ENCODE data around the gene IGSF6. TPM values are rescaled to one million over a fixed set of nuclear protein-coding genes. Genes with fewer than 3 reads are reported as not detected.

Gene IGSF6
- total RNA-seq, 2 experiments from 2014 or later: 0.28 to 0.30 TPM

DNA sequence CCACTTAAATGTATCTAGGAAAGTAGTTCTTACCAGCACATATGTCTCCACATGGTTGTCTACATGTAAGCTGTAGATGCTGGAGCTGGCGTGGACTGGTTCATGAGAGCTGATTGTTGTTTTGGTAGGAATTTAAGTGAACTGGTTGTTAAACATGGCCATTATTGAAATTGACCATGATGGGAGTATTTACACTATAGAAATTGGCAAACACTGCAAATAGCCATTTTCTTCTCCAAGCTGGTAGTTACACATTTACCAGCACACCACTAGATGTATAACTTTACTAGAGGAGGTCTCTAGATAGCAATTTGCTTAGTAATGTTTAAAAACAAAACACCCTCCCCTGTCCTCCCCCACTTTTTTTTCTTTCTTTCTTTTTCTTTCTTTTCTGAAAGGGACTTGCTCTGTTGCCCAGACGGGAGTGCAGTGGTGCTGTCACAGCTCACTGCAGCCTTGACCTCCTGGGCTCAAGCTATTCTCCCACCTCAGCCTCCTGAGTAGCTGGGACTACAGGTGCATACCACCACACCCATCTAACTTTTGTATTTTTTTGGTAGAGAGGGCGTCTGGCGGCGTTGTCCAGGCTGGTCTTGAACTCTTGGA lies 24.2 kb downstream of the IGSF6 start:
- BruUV-seq (replicated peaks): no TSS peak
- Histone ChIP-seq H2AFZ (ENCODE audit: low read length) (no peak overlapping the region), H3K4me3 (ENCODE audit: low read depth, low read length, poor library complexity, severe bottlenecking) (no peak overlapping the region), H3K27ac (ENCODE audit: low read depth, low read length, poor library complexity, severe bottlenecking) (no peak overlapping the region), H3K4me2 (ENCODE audit: low read length) (no peak overlapping the region), H4K20me1 (ENCODE audit: insufficient read depth, low read length) (no peaks in the 10 kb centered on the region), H3K9me3 (ENCODE audit: low read length) (peaks cover 12% of the 10 kb centered on the region), H3K36me3 (ENCODE audit: insufficient read depth, low read length) (peaks cover 75% of the 10 kb centered on the region), H3K9me2 (ENCODE audit: insufficient read depth, low read length) (no peaks in the 10 kb centered on the region), H3K4me1 (ENCODE audit: insufficient read depth, low read length, poor library complexity, severe bottlenecking) (peaks cover 9% of the 10 kb centered on the region), H3K79me2 (ENCODE audit: insufficient read depth, low read depth, low read length) (no peaks in the 10 kb centered on the region)
- intact Hi-C loops (cut with micrococcal nuclease; ENCODE audit: unreplicated experiment): no loop called here
- DNase-seq (ENCODE audit: low spot score): no peak
- ChIA-PET POLR2A (no interaction called here), CTCF (ENCODE audit: unreplicated experiment) (no interaction called here)
- no peak for TF ChIP-seq EZH2phosphoT487 (IDR thresholded peaks at IDR 0.05; ENCODE audit: borderline replicate concordance, low read depth, low read length)
- TF ChIP-seq, protein P1, sequence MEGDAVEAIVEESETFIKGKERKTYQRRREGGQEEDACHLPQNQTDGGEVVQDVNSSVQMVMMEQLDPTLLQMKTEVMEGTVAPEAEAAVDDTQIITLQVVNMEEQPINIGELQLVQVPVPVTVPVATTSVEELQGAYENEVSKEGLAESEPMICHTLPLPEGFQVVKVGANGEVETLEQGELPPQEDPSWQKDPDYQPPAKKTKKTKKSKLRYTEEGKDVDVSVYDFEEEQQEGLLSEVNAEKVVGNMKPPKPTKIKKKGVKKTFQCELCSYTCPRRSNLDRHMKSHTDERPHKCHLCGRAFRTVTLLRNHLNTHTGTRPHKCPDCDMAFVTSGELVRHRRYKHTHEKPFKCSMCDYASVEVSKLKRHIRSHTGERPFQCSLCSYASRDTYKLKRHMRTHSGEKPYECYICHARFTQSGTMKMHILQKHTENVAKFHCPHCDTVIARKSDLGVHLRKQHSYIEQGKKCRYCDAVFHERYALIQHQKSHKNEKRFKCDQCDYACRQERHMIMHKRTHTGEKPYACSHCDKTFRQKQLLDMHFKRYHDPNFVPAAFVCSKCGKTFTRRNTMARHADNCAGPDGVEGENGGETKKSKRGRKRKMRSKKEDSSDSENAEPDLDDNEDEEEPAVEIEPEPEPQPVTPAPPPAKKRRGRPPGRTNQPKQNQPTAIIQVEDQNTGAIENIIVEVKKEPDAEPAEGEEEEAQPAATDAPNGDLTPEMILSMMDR (conservative IDR thresholded peaks at IDR 0.05; ENCODE audit: low read length): no peak

DNA sequence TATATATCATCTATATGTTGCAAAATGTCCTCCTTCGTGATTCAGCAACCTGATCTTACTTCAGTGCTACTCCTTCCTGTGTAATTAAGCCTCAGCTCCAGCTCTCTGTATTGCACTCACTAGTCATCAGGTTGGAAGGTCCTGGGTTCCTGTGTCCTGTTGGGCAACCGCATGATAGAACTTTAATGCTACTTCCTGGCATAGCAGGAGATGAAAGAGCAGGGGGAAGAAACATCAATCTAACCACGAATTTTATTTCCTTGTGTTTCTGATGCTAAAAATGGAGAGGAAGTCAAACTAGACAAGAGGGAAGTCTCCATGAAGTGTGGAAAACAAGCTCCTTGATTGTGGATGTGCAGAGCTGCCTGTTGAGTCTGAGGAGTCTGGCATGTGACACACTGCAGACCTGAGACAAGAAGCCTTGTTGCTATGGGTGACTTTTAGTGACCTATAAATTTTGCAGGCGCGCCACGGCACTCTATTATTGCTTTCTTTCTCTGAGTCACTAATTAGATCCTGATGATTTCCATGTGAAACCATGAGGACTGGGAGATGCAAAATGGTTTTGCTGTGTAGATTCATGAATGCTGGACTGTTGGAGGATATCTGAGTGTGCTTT lies 25.6 kb downstream of the IGSF6 start:
- TF ChIP-seq, protein P1 (conservative IDR thresholded peaks at IDR 0.05; ENCODE audit: low read length): no peak
- TF ChIP-seq EZH2phosphoT487 (IDR thresholded peaks at IDR 0.05; ENCODE audit: borderline replicate concordance, low read depth, low read length): no peak
- H4K20me1 ChIP-seq (ENCODE audit: insufficient read depth, low read length): no peaks in the 10 kb centered on the region
- BruUV-seq (replicated peaks): TSS peak; percentile 51
- no peaks in the 10 kb centered on the region for H3K9me2 ChIP-seq (ENCODE audit: insufficient read depth, low read length)
- intact Hi-C loops (cut with micrococcal nuclease; ENCODE audit: unreplicated experiment): no loop called here
- POLR2A ChIA-PET: no interaction called here
- H3K36me3 ChIP-seq (ENCODE audit: insufficient read depth, low read length): peaks cover 86% of the 10 kb centered on the region
- peaks cover 12% of the 10 kb centered on the region for H3K9me3 ChIP-seq (ENCODE audit: low read length)
- no peak overlapping the region for H3K4me2 ChIP-seq (ENCODE audit: low read length)
- no peak overlapping the region for H3K4me3 ChIP-seq (ENCODE audit: low read depth, low read length, poor library complexity, severe bottlenecking)
- no peak overlapping the region for H3K27ac ChIP-seq (ENCODE audit: low read depth, low read length, poor library complexity, severe bottlenecking)
- no peak overlapping the region for H2AFZ ChIP-seq (ENCODE audit: low read length)
- H3K79me2 ChIP-seq (ENCODE audit: insufficient read depth, low read depth, low read length): no peaks in the 10 kb centered on the region
- H3K4me1 ChIP-seq (ENCODE audit: insufficient read depth, low read length, poor library complexity, severe bottlenecking): peaks cover 9% of the 10 kb centered on the region
- DNase-seq (ENCODE audit: low spot score): peak; percentile 14
- CTCF ChIA-PET (ENCODE audit: unreplicated experiment): no interaction called here

DNA sequence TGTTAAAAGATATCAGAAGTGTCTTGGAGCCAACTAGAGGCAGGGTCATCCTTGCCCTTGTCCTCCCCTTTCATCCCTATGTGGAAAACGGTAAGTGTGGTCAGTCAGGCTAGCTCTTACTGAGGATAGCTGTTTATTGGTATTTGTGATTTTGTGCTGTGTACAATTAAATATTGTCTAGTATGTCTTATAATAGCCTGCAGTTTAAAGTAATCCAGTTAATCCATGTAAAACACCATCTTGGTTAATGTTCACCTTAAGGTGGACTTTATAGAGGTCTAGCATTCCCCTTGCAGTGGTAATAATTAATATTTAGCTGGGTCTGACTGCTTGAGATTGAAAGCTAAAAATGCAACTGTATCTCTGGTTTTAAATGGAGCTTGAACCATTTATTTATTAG lies 27.4 kb downstream of the IGSF6 start:
- peaks cover 12% of the 10 kb centered on the region for H3K9me3 ChIP-seq (ENCODE audit: low read length)
- H3K36me3 ChIP-seq (ENCODE audit: insufficient read depth, low read length): peaks cover 83% of the 10 kb centered on the region
- no peak overlapping the region for H3K4me2 ChIP-seq (ENCODE audit: low read length)
- peaks cover 9% of the 10 kb centered on the region for H3K4me1 ChIP-seq (ENCODE audit: insufficient read depth, low read length, poor library complexity, severe bottlenecking)
- H2AFZ ChIP-seq (ENCODE audit: low read length): no peak overlapping the region
- intact Hi-C loops (cut with micrococcal nuclease; ENCODE audit: unreplicated experiment): no loop called here
- no TSS peak for BruUV-seq (replicated peaks)
- no peak for DNase-seq (ENCODE audit: low spot score)
- ChIA-PET CTCF (ENCODE audit: unreplicated experiment) (no interaction called here), POLR2A (interaction anchor here (0.9 to 1.0 kb wide), 2 partner anchors 14 to 16 kb away, joined by 3 to 4 read pairs; no protein-coding TSS in a partner anchor)
- no peak overlapping the region for H3K4me3 ChIP-seq (ENCODE audit: low read depth, low read length, poor library complexity, severe bottlenecking)
- H3K27ac ChIP-seq (ENCODE audit: low read depth, low read length, poor library complexity, severe bottlenecking): no peak overlapping the region
- TF ChIP-seq EZH2phosphoT487 (IDR thresholded peaks at IDR 0.05; ENCODE audit: borderline replicate concordance, low read depth, low read length): no peak
- TF ChIP-seq, protein P1 (conservative IDR thresholded peaks at IDR 0.05; ENCODE audit: low read length): no peak
- no peaks in the 10 kb centered on the region for H4K20me1 ChIP-seq (ENCODE audit: insufficient read depth, low read length)
- H3K79me2 ChIP-seq (ENCODE audit: insufficient read depth, low read depth, low read length): no peaks in the 10 kb centered on the region
- no peaks in the 10 kb centered on the region for H3K9me2 ChIP-seq (ENCODE audit: insufficient read depth, low read length)

All from OCI-LY7 (cell line).